Smooth muscle cell (in vitro differentiated cells): ENCODE data around the gene CCDC73. TPM values are rescaled to one million over a fixed set of nuclear protein-coding genes. Genes with fewer than 3 reads are reported as not detected.
A peak's percentile ranks its signal among the peaks of the same experiment; 100 is the strongest.

Experiments
- DNase-seq: peaks from one replicate; lab custom pipeline; 2025; ENCODE audit not compliant: unreplicated experiment; lab: John Stamatoyannopoulos, UW
- H2AFZ ChIP-seq: fragments of 200-600 bp; sonication (generic); 2 replicates; pipeline ENCODE4 v1.6.0; 2016; ENCODE audit warnings: antibody characterized with exemption, low read depth, mild to moderate bottlenecking
- H3F3A ChIP-seq: fragments of 200-600 bp; sonication (generic); 2 replicates; pipeline ENCODE4 v1.6.0; 2017; ENCODE audit warnings: antibody characterized with exemption, low read depth
- H3K27ac ChIP-seq: fragments of 200-600 bp; sonication (generic); 2 replicates; pipeline ENCODE4 v1.5.1; 2016; ENCODE audit warnings: low read depth, mild to moderate bottlenecking
- H3K27me3 ChIP-seq: fragments of 200-600 bp; sonication (generic); 2 replicates; pipeline ENCODE4 v1.6.1; 2016; ENCODE audit warnings: low read depth, mild to moderate bottlenecking
- H3K36me3 ChIP-seq: fragments of 200-600 bp; sonication (generic); 2 replicates; pipeline ENCODE4 v1.5.1; 2016; ENCODE audit warnings: low read depth
- H3K4me1 ChIP-seq: fragments of 200-600 bp; sonication (generic); 2 replicates; pipeline ENCODE4 v1.5.1; 2016; ENCODE audit warnings: low read depth
- H3K4me2 ChIP-seq: fragments of 200-600 bp; sonication (generic); 2 replicates; pipeline ENCODE4 v1.6.0; 2016; ENCODE audit warnings: mild to moderate bottlenecking
- H3K4me3 ChIP-seq: fragments of 200-600 bp; sonication (generic); 2 replicates; pipeline ENCODE4 v1.5.1; 2016; ENCODE audit warnings: mild to moderate bottlenecking
- H3K79me2 ChIP-seq: fragments of 200-600 bp; sonication (generic); 2 replicates; pipeline ENCODE4 v1.6.0; 2016; ENCODE audit warnings: low read depth, mild to moderate bottlenecking
- H3K9ac ChIP-seq: fragments of 200-600 bp; sonication (generic); 2 replicates; pipeline ENCODE4 v1.6.0; 2016; ENCODE audit warnings: low read depth
- H3K9me3 ChIP-seq: fragments of 200-600 bp; sonication (generic); replicated peaks from 2 replicates; pipeline ENCODE4 v1.5.1; 2016; ENCODE audit warnings: low read depth
- H4K20me1 ChIP-seq: fragments of 200-600 bp; sonication (generic); 2 replicates; pipeline ENCODE4 v1.6.0; 2016; ENCODE audit warnings: low read depth
- WGBS: methylation state at CpG from one replicate; pipeline ENCODE4 v1.1.7; 2016; ENCODE audit warnings: low lambda C conversion rate; 5-methylcytosine and 5-hydroxymethylcytosine counted together
- polyA plus RNA-seq: library from polyadenylated mRNA; unstranded; fragments of >200 nt; fragmentation: Nextera tagmentation; extraction: Ambion mirVana; gene quantifications from 2 replicates; pipeline ENCODE4 v1.2.1, GENCODE V29; 2016
- total RNA-seq: library from RNA; depleted of rRNA; stranded (reverse); fragments of >200 nt; gene quantifications from 2 replicates; pipeline ENCODE4 v1.2.3, GENCODE V29; 2014
- TF ChIP-seq, protein P1 (sequence below): fragments of 200-600 bp; sonication (generic); IDR thresholded peaks from 2 replicates; pipeline ENCODE4 v1.5.1; 2017; ENCODE audit warnings: borderline replicate concordance, mild to moderate bottlenecking, antibody characterized with exemption; ENCODE audit not compliant: insufficient read depth, poor library complexity, severe bottlenecking

CCDC73 gene
- total and polyA plus RNA-seq, 2 experiments from 2014 or later, result not detected

DNA sequence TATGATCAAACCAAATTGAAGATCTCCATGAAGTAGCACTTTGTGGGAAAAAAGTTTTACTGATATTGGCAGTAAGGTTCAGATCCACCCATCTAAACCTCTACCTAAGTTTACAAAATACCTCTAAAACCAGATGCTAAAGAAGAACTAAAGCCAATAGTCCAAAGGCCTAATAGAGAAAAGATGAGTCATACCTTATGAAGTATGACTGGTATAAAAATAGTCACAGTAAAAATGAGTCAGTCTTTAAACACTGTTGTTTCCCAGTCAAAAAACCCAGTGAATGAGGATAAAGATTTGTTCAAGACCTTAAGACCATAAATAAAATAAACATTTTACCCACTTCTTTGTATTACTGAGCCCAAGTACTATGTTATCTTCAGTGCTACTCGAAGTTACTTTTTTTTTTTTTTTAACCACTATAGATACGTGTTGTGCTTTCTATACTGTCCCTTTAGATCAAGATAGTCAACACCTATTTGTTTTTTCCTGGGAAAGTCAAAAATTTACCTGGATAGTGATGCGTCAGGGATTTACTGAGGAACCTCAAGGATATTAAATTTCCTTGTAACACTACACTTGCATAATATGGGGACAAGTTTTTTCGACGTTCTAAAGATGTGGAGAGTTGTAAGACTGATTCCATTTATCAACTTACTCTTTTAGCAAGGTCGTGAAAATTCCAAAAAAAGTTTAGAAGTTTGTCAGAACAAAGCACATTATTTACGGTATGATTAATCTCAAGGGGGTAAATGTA, 87.3 kb downstream of the CCDC73 start:
- Histone ChIP-seq H3K27me3 (peaks cover 11% of the 10 kb centered on the region), H3K9me3 (no peaks in the 10 kb centered on the region), H3K36me3 (no peaks in the 10 kb centered on the region), H3K4me2 (peak overlapping the region; percentile 54), H4K20me1 (no peaks in the 10 kb centered on the region), H3F3A (no peaks in the 10 kb centered on the region), H3K27ac (peak overlapping the region; percentile 46), H3K9ac (no peak overlapping the region), H3K4me3 (no peak overlapping the region), H3K4me1 (no peaks in the 10 kb centered on the region), H2AFZ (no peak overlapping the region), H3K79me2 (no peaks in the 10 kb centered on the region)
- 63% methylated on average over 7 of the region's 7 CpGs for WGBS
- DNase-seq, result no peak
- TF ChIP-seq, protein P1, sequence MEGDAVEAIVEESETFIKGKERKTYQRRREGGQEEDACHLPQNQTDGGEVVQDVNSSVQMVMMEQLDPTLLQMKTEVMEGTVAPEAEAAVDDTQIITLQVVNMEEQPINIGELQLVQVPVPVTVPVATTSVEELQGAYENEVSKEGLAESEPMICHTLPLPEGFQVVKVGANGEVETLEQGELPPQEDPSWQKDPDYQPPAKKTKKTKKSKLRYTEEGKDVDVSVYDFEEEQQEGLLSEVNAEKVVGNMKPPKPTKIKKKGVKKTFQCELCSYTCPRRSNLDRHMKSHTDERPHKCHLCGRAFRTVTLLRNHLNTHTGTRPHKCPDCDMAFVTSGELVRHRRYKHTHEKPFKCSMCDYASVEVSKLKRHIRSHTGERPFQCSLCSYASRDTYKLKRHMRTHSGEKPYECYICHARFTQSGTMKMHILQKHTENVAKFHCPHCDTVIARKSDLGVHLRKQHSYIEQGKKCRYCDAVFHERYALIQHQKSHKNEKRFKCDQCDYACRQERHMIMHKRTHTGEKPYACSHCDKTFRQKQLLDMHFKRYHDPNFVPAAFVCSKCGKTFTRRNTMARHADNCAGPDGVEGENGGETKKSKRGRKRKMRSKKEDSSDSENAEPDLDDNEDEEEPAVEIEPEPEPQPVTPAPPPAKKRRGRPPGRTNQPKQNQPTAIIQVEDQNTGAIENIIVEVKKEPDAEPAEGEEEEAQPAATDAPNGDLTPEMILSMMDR, result no peak

DNA sequence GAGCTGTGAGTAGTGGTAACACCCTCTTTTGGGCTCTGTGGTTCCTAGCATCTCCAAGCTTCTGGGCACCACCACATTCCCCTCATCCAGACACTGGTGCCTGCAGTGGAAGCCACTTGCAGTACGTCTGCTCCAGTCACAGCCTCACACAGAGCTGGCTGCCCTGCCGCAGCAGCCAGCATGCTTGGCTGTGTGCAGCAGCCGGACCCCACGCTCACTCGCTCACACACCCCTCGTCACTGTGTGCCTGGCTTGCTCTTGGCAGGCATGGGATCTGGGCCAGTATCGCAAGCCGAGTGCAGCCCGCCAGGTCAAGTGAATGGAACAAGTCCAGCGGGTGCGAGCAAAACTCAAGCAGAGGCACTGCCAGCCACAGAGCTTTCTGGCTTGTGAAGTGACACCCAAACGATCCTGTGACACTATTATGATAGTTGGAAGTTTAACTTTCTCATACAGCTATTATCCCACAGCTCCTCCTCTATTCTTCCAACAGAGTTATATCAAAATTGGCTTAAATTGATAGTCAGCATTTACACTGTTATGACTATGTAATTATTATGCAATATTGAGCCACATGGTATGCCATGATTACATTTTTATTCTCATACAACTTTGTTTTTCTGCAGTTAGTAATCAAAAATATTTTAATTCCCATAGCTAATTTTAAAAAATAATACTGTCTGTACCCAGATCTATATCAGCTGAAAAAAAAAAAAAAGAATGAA, 89.0 kb downstream of the CCDC73 start:
- H2AFZ ChIP-seq, result no peak overlapping the region
- 89% methylated on average over 12 of the region's 12 CpGs for WGBS

DNA sequence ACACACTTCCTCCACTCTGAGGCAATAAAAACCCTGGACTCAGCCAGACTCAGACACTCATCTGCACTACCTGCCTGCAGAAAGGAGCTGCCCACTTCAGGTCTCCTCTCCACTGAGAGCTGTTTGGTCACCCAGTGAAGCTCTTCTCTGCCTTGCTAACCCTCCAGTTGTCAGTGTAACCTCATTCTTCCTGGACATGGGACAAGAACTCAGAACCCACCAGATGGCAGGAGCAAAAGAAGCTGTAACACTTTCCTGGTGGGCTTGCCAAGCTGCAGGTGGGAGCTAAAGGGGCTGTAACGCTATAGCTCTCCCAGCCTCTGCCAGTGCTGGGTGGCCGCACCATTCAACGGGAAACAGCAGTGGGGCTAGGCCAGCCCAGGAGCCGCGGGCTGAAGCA, 89.7 kb downstream of the CCDC73 start:
- WGBS, result 93% methylated on average over 5 of the region's 5 CpGs
- H3F3A ChIP-seq, result no peaks in the 10 kb centered on the region
- H3K4me1 ChIP-seq, result no peaks in the 10 kb centered on the region
- no peaks in the 10 kb centered on the region for H3K36me3 ChIP-seq
- H2AFZ ChIP-seq, result no peak overlapping the region
- H3K4me3 ChIP-seq, result no peak overlapping the region
- H3K9me3 ChIP-seq, result no peaks in the 10 kb centered on the region
- H3K27me3 ChIP-seq, result peaks cover 1% of the 10 kb centered on the region
- no peaks in the 10 kb centered on the region for H4K20me1 ChIP-seq
- no peak overlapping the region for H3K9ac ChIP-seq
- no peaks in the 10 kb centered on the region for H3K79me2 ChIP-seq
- H3K4me2 ChIP-seq, result no peak overlapping the region
- no peak for DNase-seq
- H3K27ac ChIP-seq, result no peak overlapping the region
- TF ChIP-seq, protein P1, result no peak

More for the DNA sequence above, 89.0 kb downstream of the CCDC73 start:
- peaks cover 8% of the 10 kb centered on the region for H3K27me3 ChIP-seq
- no peak overlapping the region for H3K4me2 ChIP-seq
- H3K9ac ChIP-seq, result no peak overlapping the region
- no peaks in the 10 kb centered on the region for H3K9me3 ChIP-seq
- no peak for DNase-seq
- no peak overlapping the region for H3K27ac ChIP-seq
- H3K4me1 ChIP-seq, result no peaks in the 10 kb centered on the region
- H4K20me1 ChIP-seq, result no peaks in the 10 kb centered on the region
- H3K79me2 ChIP-seq, result no peaks in the 10 kb centered on the region
- H3F3A ChIP-seq, result no peaks in the 10 kb centered on the region
- TF ChIP-seq, protein P1, result no peak
- H3K36me3 ChIP-seq, result no peaks in the 10 kb centered on the region
- H3K4me3 ChIP-seq, result no peak overlapping the region
